Measurements from ENCODE around the gene FRAT2. TPM values are rescaled to one million over a fixed set of nuclear protein-coding genes. Genes with fewer than 3 reads are reported as not detected.
A peak's percentile ranks its signal among the peaks of the same experiment; 100 is the strongest.

Gene FRAT2
- polyA plus RNA-seq, 3 donors = 12.2 to 14.2 (median 13.2) TPM

DNA sequence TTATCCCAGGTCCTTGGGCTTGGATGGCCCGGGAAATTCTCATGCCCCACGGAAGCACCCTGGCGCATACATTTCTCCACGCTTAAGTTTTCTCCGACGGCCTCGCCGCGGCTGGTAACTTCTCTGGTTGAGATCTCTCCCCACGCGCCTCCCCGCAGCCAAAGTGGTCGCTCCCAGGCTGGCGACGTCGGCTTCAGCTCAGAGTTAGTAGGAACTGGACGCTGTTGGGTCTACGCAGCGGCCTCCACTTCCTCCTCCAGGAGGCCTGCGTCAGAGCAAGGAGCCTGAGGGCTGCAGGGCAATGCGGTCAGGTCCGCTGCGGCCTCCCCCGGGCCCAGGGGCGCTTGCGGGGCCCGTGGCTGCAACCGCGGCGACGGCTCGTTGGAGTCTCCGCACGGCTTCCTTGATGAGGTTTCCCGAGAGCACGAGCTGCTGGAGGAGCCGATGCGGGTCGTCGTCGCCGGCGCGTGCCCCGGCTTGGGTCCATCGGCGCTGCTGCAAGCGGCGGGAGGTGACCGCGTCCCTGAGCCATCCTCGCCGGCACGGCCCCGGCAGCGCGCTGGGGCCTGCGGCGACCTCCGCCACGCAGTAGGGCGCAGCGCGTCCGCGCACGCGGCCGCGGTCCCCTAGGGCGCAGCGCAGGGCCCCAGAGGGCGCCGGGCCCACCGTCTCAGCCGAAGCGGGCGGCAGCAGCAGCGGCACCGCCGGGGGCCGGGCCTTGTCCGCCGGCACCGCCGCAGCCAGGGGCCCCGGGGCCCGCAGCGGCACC, 744 bp downstream of the FRAT2 start:
- no peak for DNase-seq (ENCODE audit: extremely low read depth in 1 of 11, low read depth in 9 of 11, low spot score in 4 of 11)

DNA sequence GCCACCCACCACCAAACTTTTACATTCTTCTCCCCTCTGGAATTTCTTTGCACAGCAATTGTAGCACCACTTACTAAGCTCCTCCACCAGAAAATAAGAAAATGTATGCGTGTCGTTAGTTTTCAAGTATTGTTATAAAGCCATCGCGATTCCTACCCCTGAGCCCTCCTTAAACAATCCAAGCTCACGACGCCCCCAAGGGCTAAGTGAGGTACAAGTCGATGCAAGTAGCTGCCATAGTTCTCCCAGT, 1.3 kb downstream of the FRAT2 start:
- peak in 1 of 11 donors; percentile 55 for DNase-seq (ENCODE audit: extremely low read depth in 1 of 11, low read depth in 9 of 11, low spot score in 4 of 11)

- peak in 3 of 11 donors; percentile 67 to 78 (median 71) for DNase-seq (ENCODE audit: extremely low read depth in 1 of 11, low read depth in 9 of 11, low spot score in 4 of 11)
Observed at GRCh38 chr10:97332591-97333350, 1.8 kb downstream of the FRAT2 start.

- no peak for DNase-seq (ENCODE audit: extremely low read depth in 1 of 11, low read depth in 9 of 11, low spot score in 4 of 11)
Observed at GRCh38 chr10:97331153-97331703, 3.3 kb downstream of the FRAT2 start.

DNA sequence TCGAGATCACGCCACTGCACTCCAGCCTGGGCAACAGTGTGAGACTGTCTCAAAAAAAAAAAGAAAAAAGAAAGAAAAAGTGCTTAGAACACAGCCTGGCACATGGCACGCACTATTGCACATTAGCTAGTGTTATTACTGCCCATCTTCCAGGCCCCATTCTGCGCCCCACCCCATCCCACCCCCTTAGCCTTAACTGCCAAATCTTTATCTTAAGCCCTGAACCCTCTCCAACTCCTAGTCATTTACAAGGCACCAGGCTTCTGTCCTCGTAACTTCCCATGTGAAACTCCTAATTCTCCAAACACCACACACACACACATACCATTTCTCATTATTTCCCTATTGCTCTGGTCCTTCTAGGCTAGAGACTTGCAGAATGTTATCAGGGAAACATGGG, 4.8 kb downstream of the FRAT2 start:
- no peak for DNase-seq (ENCODE audit: extremely low read depth in 1 of 11, low read depth in 9 of 11, low spot score in 4 of 11)

- DNase-seq (ENCODE audit: extremely low read depth in 1 of 11, low read depth in 9 of 11, low spot score in 4 of 11) = no peak
Observed at GRCh38 chr10:97328646-97329453, 5.7 kb downstream of the FRAT2 start.

DNA sequence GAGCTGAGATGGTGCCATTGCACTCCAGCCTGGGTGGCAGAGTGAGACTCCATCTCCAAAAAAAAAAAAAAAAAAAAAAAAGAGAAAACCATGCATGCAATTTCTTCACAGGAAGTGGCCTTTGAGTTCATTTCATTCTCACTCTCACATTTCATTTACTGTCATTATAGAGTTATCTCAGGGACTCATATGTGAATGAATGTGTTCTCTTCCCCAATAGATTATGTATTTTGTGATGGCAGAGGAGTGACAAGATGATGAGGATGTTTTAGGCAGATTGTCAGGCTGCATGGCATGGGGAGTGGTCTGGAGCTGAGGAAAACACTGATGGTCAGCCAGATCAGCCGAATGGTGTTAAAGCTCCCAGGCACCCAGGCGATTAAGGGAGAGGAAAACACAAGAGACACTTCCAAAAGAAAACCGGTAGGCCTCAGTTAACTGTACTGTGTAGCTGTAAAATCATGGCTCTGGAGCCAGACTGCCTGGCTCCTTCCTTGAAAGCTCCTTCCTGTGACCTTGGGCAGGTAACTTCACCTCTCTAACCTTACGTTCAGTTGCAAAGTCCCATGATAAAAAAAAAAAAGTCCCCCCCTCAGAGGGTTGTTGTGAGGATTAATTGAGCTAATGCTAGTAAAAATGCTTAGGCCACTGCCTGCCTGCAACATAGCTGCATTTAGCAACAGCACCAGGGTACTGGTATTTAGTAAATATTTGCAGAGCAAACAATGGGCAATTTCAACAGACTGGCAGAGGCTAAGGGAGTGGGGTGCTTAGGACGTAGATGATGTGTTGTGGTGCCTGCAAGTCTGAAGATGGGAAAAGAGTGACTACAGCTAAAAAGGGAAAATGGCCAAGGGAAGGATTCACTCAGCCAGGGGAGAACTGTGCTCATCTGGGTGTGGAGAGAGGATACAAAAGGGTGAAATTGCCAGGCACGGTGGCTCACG, 6.9 kb downstream of the FRAT2 start:
- no peak for DNase-seq (ENCODE audit: extremely low read depth in 1 of 11, low read depth in 9 of 11, low spot score in 4 of 11)

GRCh38 chr10:97325754-97326153, 8.8 kb downstream of the FRAT2 start:
- DNase-seq (ENCODE audit: extremely low read depth in 1 of 11, low read depth in 9 of 11, low spot score in 4 of 11) = no peak

DNA sequence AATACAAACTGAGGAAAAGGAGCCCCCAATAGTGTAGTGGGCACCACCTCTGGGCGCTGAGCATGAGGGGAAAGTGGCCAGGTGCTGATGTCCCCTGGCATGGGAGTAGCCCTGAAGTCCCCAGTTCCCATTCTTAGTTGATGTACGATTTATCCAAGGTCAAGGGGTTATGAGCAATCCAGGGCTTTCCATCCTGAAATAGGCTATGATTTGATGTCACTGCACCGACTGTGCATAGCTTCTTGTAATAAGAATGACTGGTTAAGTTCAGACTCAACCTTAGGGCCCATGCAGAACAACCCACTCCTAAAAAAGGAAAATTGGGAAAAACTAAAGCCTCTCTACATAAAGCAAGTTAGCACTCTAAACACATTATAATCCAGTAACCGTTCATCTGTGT, 11.0 kb downstream of the FRAT2 start:
- no peak for DNase-seq (ENCODE audit: extremely low read depth in 1 of 11, low read depth in 9 of 11, low spot score in 4 of 11)

- no peak for DNase-seq (ENCODE audit: extremely low read depth in 1 of 11, low read depth in 9 of 11, low spot score in 4 of 11)
Observed at GRCh38 chr10:97321804-97322190, 12.7 kb downstream of the FRAT2 start.

- no peak for DNase-seq (ENCODE audit: extremely low read depth in 1 of 11, low read depth in 9 of 11, low spot score in 4 of 11)
Observed at GRCh38 chr10:97321032-97321803, 13.3 kb downstream of the FRAT2 start.

DNA sequence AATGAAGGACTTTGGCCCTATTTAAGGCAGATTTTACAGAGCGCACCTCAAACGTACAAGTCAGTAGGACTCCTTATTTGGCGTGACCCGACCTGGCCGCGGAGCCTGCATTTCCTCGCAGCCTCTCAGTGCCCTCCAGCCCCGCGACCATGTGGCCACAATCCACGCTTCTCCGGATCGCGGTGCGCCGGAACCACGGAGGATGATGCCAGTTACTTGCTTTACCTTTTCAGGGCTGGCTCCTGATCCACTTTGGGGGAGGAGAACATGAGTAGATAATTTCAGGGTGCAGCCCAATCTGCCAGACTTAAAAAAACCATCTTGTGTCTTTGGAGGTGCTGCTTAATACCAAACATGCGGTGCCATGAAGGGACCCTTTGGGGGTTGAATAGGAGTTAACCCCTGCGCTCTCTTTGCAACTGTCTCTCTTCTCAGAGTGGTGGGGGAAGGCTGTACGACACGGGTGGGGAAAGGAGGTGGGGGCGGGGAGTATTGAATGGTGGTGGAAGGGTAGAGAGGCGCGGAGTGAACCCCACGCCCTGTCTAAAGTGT, 14.0 kb downstream of the FRAT2 start:
- DNase-seq (ENCODE audit: extremely low read depth in 1 of 11, low read depth in 9 of 11, low spot score in 4 of 11) = no peak

DNA sequence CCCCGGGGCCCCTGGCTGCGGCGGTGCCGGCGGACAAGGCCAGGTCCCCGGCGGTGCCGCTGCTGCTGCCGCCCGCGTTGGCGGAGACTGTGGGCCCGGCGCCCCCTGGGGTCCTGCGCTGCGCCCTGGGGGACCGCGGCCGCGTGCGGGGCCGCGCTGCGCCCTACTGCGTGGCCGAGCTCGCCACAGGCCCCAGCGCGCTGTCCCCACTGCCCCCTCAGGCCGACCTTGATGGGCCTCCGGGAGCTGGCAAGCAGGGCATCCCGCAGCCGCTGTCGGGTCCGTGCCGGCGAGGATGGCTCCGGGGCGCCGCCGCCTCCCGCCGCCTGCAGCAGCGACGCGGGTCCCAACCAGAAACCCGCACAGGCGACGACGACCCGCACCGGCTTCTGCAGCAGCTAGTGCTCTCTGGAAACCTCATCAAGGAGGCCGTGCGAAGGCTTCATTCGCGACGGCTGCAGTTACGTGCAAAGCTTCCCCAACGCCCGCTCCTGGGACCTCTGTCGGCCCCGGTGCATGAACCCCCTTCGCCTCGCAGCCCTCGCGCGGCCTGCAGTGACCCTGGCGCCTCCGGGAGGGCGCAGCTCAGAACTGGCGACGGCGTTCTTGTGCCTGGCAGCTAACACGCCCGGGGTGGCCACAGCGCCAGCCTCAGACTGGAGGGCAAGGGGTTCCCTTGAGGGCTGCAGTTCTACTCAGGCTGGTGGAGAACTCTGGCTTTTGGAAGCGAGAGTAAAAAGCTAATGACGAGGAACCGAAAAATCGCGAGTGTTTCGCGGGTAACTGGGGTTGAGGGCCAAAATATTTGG, 14.7 kb downstream of the FRAT2 start:
- DNase-seq (ENCODE audit: extremely low read depth in 1 of 11, low read depth in 9 of 11, low spot score in 4 of 11) = no peak

DNA sequence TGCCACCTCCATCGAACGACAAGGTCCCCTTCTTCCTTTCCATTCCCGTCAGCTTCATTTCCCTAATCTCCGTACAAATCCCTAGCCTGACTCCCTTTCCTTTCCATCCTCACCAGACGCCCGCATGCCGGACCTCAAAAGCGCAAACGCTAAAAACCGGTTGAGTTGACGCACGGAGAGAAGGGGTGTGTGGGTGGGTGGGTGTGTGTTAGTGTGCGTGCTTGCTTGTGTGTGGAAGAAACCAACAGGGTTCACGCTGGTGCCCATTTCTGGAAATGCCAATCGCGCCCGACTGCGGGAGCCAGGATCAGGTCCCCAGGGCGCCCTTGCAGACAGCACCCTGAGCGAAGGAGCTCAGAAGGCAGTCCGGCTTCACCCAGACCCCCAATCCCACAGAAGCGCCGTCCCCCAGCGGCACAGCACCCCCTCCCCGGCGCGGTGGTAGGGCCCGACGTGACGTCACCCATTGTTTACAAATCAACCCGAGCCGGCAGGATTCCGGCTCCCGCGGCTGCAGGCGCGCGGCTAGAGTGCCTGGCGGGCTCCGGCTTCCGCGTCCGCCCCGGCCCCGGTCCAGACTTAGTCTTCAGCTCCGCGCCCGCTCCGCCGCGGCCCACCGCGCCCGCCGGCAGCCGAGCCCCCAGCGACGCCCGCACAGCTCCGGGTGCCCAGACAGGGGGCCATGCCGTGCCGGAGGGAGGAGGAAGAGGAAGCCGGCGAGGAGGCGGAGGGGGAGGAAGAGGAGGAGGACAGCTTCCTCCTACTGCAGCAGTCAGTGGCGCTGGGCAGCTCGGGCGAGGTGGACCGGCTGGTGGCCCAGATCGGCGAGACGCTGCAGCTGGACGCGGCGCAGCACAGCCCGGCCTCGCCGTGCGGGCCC, 15.5 kb downstream of the FRAT2 start, which contains the start of gene FRAT1:
TSS of gene FRAT1 (plus strand) at position 500 of the 880 bp plus-strand sequence. CDS start at position 683, 183 bp downstream.
- DNase-seq (ENCODE audit: extremely low read depth in 1 of 11, low read depth in 9 of 11, low spot score in 4 of 11) = peak in 9 of 11 donors; percentile 81 to 88 (median 85)

GRCh38 chr10:97314671-97315070, 19.9 kb downstream of the FRAT2 start:
- DNase-seq (ENCODE audit: extremely low read depth in 1 of 11, low read depth in 9 of 11, low spot score in 4 of 11) = no peak

- DNase-seq (ENCODE audit: extremely low read depth in 1 of 11, low read depth in 9 of 11, low spot score in 4 of 11) = no peak
Observed at GRCh38 chr10:97312897-97313296, 21.6 kb downstream of the FRAT2 start.

Data from renal cortex interstitium (tissue), 11 donors.